CD4-positive, alpha-beta T cell (primary cell): ENCODE results near the gene IL5. TPM values are rescaled to one million over a fixed set of nuclear protein-coding genes. Genes with fewer than 3 reads are reported as not detected.
"Not testable (repeated sequence)": the region's sequence is repeated elsewhere in the genome, so short reads cannot be mapped to it uniquely, and the experiment has no call there.

Experiments
- ATAC-seq: fragments of 200-7000 bp; cut with Tn5 transposase; one replicate; pipeline ENCODE4 v1.10.0; 2022; ENCODE audit warnings: mild to moderate bottlenecking; ENCODE audit not compliant: poor library complexity
- CTCF ChIA-PET: fragments of 350-600 bp; sonication (Branson Sonifier 250); formaldehyde crosslinking; loops from one replicate; lab custom pipeline; 2021; ENCODE audit warnings: antibody characterized with exemption, inconsistent platforms; lab: Charles Lee
- POLR2A ChIA-PET: fragments of 350-600 bp; sonication (Branson Sonifier 250); formaldehyde crosslinking; loops from one replicate; lab custom pipeline; 2021; ENCODE audit warnings: antibody characterized with exemption, inconsistent platforms; lab: Charles Lee
- DNase-seq, 14 experiments: peaks; one replicate each; pipeline ENCODE4 v3.0.0-alpha.2; 2013 to 2020; ENCODE audit warnings: mixed read lengths in 2 of 14
- H3K27ac ChIP-seq, 2 donors: one replicate each; pipeline versions ENCODE4 v1.5.1 to v1.7.0; 2013; ENCODE audit warnings: low read length in 2 of 2, low read depth in 1 of 2, mild to moderate bottlenecking in 1 of 2
- H3K27me3 ChIP-seq, 2 experiments: 1 replicate in 1 of 2; 2 replicates in 1 of 2; pipeline versions ENCODE4 v1.6.1 to v1.7.0; 2013; ENCODE audit warnings: low read length in 2 of 2, control low read depth in 1 of 2, mild to moderate bottlenecking in 1 of 2, moderate library complexity in 1 of 2; ENCODE audit not compliant: insufficient read depth in 2 of 2, control insufficient read depth in 1 of 2
- H3K36me3 ChIP-seq: one replicate; pipeline ENCODE4 v1.6.1; 2013; ENCODE audit warnings: low read length, control low read depth; ENCODE audit not compliant: insufficient read depth
- H3K4me1 ChIP-seq: one replicate; pipeline ENCODE4 v1.6.1; 2013; ENCODE audit warnings: low read length, control low read depth; ENCODE audit not compliant: insufficient read depth
- H3K4me3 ChIP-seq: one replicate; pipeline ENCODE4 v1.5.1; 2013; ENCODE audit warnings: mild to moderate bottlenecking, low read length, moderate library complexity
- H3K9me3 ChIP-seq, 2 experiments: 1 replicate in 1 of 2; 2 replicates in 1 of 2; pipeline versions ENCODE4 v1.6.1 to v1.7.0; 2013; ENCODE audit warnings: low read length in 2 of 2, mild to moderate bottlenecking in 2 of 2, control low read depth in 1 of 2, moderate library complexity in 1 of 2; ENCODE audit not compliant: control insufficient read depth in 1 of 2, insufficient read depth in 1 of 2
- H3K27ac Mint-ChIP-seq: one replicate; pipeline ENCODE4 v1.8.0; 2020; ENCODE audit warnings: mixed read lengths
- H3K27me3 Mint-ChIP-seq: one replicate; pipeline ENCODE4 v1.8.0; 2021; ENCODE audit warnings: mixed read lengths
- H3K36me3 Mint-ChIP-seq: one replicate; pipeline ENCODE4 v1.8.0; 2021; ENCODE audit warnings: low read depth, mixed read lengths
- H3K4me1 Mint-ChIP-seq: one replicate; pipeline ENCODE4 v1.8.0; 2021; ENCODE audit warnings: low read depth, mixed read lengths
- H3K4me3 Mint-ChIP-seq: one replicate; pipeline ENCODE4 v1.8.0; 2020; ENCODE audit warnings: mild to moderate bottlenecking, mixed read lengths
- H3K9me3 Mint-ChIP-seq: one replicate; pipeline ENCODE4 v1.8.0; 2020; ENCODE audit warnings: mixed read lengths
- CTCF ChIP-seq: fragments of 200-600 bp; IDR thresholded peaks from one replicate; pipeline ENCODE4 v1.8.0; 2022; ENCODE audit warnings: antibody characterized with exemption, mild to moderate bottlenecking
- intact Hi-C, 2 experiments: fragments of 100-400 bp; cut with DNase I in 1 of 2; cut with micrococcal nuclease in 1 of 2; formaldehyde crosslinking; loops; one replicate each; pipeline versions ENCODE4 v1.15.1 to v1.9.0; 2023 to 2025; cut with DNase I, micrococcal nuclease
- total RNA-seq, 174 experiments: library from RNA in 2 of 174; stranded (reverse) in 2 of 174; gene quantifications; one replicate each; pipeline ENCODE4 v1.2.3 and lab custom pipeline; 2021 to 2026

The IL5 gene
- total RNA-seq, 2 experiments from 2014 or later: not detected

- no peak overlapping the region for H3K27ac ChIP-seq
- DNase-seq (no peak), ATAC-seq (no peak)
- Mint-ChIP-seq H3K27ac (no peak overlapping the region), H3K36me3 (peaks cover 53% of the 10 kb centered on the region), H3K4me1 (no peaks in the 10 kb centered on the region), H3K4me3 (no peak overlapping the region), H3K27me3 (no peaks in the 10 kb centered on the region), H3K9me3 (peaks cover 5% of the 10 kb centered on the region)
- peaks cover 4 to 13% of the 10 kb centered on the region in 2 experiments for H3K9me3 ChIP-seq
- H3K4me3 ChIP-seq: no peak overlapping the region
- H3K27me3 ChIP-seq: no peaks in the 10 kb centered on the region
- H3K4me1 ChIP-seq: no peaks in the 10 kb centered on the region
- no peak for TF ChIP-seq CTCF
- ChIA-PET POLR2A (interaction anchor here (1.5 kb wide), 1 partner anchor 10 kb away, joined by 5 read pairs; the partner anchor contains the start of gene RAD50), CTCF (no interaction called here)
- intact Hi-C loops: no loop called here
- peaks cover 48% of the 10 kb centered on the region for H3K36me3 ChIP-seq
Measured at GRCh38 chr5:132566657-132567056, 23.3 kb upstream of the IL5 start.

GRCh38 chr5:132564555-132564954 is 21.2 kb upstream of the IL5 start:
- H3K27me3 Mint-ChIP-seq, H3K27ac ChIP-seq, H3K9me3 Mint-ChIP-seq, H3K4me1 Mint-ChIP-seq, H3K27ac Mint-ChIP-seq, CTCF ChIA-PET, H3K27me3 ChIP-seq, DNase-seq, H3K4me1 ChIP-seq, H3K4me3 ChIP-seq, ATAC-seq, intact Hi-C loops, H3K4me3 Mint-ChIP-seq, POLR2A ChIA-PET: not testable (repeated sequence)
- peaks cover 4 to 13% of the 10 kb centered on the region in 2 experiments for H3K9me3 ChIP-seq
- peaks cover 68% of the 10 kb centered on the region for H3K36me3 ChIP-seq
- H3K36me3 Mint-ChIP-seq: peaks cover 37% of the 10 kb centered on the region

GRCh38 chr5:132561601-132562000 is 18.3 kb upstream of the IL5 start:
- H3K4me1 Mint-ChIP-seq: peaks cover 27% of the 10 kb centered on the region
- Histone ChIP-seq H3K36me3 (peaks cover 65% of the 10 kb centered on the region), H3K9me3 (peaks cover 4 to 13% of the 10 kb centered on the region in 2 experiments), H3K4me3 (no peak overlapping the region), H3K27me3 (no peaks in the 10 kb centered on the region), H3K4me1 (peaks cover 19% of the 10 kb centered on the region), H3K27ac (no peak overlapping the region)
- H3K36me3 Mint-ChIP-seq: peaks cover 29% of the 10 kb centered on the region
- no peak for ATAC-seq
- ChIA-PET CTCF (interaction anchor here (0.9 to 1.6 kb wide), 2 partner anchors 35 to 259 kb away, joined by 3 to 4 read pairs; no protein-coding TSS in a partner anchor), POLR2A (interaction anchor here (0.8 to 1.0 kb wide), 2 partner anchors 42 to 71 kb away, joined by 3 read pairs; partner anchors contain the start of gene IRF1)
- no peak overlapping the region for H3K4me3 Mint-ChIP-seq
- no peak overlapping the region for H3K27ac Mint-ChIP-seq
- DNase-seq: peak in 1 of 14 experiments; percentile 5
- no peaks in the 10 kb centered on the region for H3K27me3 Mint-ChIP-seq
- no peak for TF ChIP-seq CTCF
- H3K9me3 Mint-ChIP-seq: peaks cover 5% of the 10 kb centered on the region
- intact Hi-C loops: no loop called here
